Activated CD4-positive, alpha-beta T cell treated with anti-CD3 and anti-CD28 coated beads for 1 hour (primary cell): Measurements from ENCODE around the gene ACSS3.
"Not testable (repeated sequence)": the region's sequence is repeated elsewhere in the genome, so short reads cannot be mapped to it uniquely, and the experiment has no call there.

Source experiments
- DNase-seq: peaks from one replicate; pipeline ENCODE4 v3.0.0-alpha.2; 2020

ACSS3 gene

GRCh38 chr12:81094718-81095360 is 17.0 kb downstream of the ACSS3 start:
- DNase-seq = no peak

GRCh38 chr12:81095501-81096232 is 17.8 kb downstream of the ACSS3 start:
- no peak for DNase-seq

DNA sequence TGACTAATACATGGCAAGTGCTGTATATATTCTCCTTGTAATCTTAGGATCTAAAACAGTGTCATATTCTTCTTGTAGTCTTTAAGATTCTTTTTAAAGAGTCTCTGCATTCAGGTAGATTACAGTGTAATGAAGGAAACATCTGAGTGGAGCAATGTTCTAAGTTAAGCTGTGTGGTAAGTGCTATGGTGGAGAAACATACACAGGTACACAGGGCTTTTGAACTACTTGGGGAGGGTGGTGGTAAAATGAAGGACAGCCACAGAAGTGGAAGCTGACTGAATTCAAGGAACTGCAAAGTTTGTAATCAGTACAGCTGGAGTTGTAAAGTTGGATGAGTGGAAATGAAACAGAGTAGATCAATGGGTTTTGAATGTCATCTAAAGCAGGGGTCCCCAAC is 27.8 kb downstream of the ACSS3 start:
- no peak for DNase-seq

GRCh38 chr12:81114226-81114625 is 36.3 kb downstream of the ACSS3 start:
- DNase-seq = no peak

GRCh38 chr12:81119069-81119468 is 41.2 kb downstream of the ACSS3 start:
- not testable (repeated sequence) for DNase-seq

GRCh38 chr12:81120961-81121360 is 43.1 kb downstream of the ACSS3 start:
- DNase-seq = no peak

GRCh38 chr12:81123611-81124010 is 45.7 kb downstream of the ACSS3 start:
- DNase-seq = no peak

DNA sequence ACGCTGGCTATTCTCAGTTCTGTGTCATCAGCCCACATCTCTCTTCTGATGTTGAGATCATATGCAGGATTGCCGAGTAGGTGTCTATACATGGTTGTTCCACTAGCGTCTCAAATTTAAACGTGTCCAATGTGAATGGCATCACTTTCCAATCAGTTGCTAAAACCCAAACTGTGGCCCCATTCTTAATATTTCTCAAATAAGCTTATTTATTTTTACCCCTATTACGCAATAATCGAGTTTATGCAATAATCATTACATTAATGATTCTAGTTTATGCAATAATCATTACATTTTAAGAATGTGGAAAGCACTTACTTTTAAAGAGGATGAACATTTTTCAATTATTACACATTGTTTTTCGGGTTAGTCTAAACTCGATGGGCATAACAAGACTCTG is 47.8 kb downstream of the ACSS3 start:
- no peak for DNase-seq

DNA sequence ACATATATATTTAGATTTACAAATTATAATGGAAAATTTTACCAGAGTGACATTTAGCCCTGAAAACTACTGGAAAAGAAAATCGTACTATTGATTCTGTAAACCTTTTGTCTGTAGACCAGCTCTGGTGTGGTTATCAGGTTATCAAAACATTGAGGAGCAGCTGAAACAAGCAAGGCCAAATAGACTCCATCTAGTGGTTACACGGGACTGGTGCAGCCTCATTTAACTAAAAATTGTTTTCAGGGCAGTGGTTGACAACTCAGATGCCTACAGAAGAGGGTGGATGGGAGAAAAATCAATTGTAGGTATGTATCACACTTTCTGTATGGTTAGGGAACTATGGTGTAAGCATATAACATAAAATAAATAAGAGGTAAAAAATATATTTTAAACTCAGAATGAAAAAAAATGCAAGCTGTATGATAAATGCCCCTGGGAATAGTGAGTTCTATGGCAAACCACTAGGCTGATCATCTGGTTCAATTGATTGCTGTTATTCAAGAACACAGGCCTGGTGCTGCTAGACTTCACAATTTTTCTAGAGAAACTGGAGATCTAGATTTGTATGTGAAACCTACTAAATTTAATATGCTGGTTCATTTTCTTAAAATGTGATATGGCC is 51.2 kb downstream of the ACSS3 start:
- DNase-seq = no peak

DNA sequence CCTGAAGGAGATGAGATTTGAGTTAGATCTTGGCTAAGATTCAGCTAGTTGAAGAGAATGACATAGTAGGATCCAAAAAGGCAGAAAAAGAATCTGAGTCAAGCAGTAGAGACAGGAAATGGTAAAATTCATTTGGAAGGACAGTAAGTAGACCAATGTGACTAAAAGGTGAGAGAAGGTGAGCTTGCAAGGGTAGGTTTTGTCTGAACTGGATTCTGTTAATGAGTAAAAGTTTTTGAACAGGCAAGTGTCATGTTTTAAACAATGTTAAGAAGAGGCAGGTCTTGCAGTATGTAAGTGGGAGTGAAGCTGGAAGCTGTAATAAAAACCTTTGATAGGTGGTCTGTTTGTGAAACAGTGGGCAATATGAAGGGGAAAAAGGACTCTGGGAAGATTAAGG is 58.6 kb downstream of the ACSS3 start:
- DNase-seq = no peak

DNA sequence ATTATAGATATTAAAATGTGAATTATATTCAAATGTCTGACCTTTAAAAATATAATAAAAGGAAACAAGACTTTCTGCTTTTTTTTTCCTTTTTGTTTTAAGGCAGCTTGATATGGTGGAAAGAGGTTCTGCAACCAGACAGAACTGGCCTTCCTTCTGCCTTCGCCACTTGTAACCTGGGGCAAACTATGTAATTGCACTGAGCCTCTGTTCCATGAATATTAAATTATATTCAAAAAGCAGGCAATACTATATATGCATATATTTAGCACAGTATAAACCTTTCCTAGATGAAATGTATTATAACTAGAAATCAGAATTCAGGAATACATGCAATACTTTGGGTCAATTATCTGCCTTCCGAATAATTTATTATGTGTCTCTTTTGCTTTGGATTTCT is 59.9 kb downstream of the ACSS3 start:
- no peak for DNase-seq

GRCh38 chr12:81141217-81141616 is 63.3 kb downstream of the ACSS3 start:
- no peak for DNase-seq

DNA sequence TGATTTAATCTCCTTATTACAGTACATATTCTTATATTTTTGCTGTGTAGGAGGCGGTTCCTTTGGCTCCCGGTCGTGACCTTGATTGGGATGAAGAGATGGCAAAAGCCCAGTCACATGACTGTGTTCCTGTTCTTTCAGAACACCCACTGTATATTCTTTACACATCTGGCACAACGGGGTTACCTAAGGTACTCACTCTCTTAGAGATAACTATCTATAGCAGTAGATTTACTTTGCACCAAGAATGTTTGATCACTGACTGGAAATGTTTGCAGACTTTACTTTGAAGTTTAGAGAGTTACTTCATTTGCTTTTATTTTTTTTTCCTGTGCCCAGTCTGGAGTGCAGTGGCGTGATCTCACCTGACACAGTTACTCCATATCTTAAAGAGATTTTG is 65.2 kb downstream of the ACSS3 start:
- DNase-seq = no peak

GRCh38 chr12:81146228-81147225 is 68.6 kb downstream of the ACSS3 start:
- DNase-seq = no peak

- no peak for DNase-seq
Measured at GRCh38 chr12:81147292-81147919, 69.5 kb downstream of the ACSS3 start.

- no peak for DNase-seq
Measured at GRCh38 chr12:81150382-81150781, 72.5 kb downstream of the ACSS3 start.

DNA sequence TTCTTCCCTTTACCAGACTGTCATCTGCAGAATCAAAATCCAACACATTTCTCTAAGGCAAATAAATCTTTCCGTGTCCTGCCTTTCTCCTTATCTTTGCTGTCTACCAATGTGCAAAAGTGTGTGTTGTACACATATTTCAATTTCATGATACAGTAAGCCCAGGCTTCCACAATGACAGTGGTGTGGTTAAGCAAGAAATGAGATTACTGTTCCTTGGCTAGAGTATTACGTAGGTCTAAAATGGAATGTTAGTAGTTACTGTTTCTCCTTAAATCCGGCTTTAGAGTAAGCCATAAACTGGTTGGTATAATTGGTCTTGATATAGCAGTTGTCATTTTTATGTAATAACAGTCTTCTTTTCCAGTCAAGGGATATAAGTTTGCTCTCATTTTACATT is 82.0 kb downstream of the ACSS3 start:
- DNase-seq = no peak

DNA sequence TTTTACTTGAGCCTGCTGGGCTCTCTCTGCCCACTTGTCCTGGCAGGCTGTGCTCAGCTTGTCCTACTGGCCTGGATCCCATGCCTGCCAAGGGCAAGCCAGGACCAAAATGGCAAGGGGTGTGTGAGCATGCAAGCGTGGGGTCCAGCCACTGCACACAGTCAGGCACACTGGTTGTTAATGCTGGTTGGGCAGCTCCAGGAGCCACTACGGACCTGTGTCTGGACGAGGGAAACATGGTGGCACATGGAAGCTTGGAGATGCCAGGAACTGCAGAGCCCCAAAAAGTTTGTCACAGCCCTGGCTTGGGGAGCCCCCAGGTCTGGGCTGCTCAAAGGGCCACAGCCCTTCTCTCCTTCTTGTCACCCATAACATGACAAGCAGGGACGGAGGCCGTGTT is 83.8 kb downstream of the ACSS3 start:
- DNase-seq = no peak

DNA sequence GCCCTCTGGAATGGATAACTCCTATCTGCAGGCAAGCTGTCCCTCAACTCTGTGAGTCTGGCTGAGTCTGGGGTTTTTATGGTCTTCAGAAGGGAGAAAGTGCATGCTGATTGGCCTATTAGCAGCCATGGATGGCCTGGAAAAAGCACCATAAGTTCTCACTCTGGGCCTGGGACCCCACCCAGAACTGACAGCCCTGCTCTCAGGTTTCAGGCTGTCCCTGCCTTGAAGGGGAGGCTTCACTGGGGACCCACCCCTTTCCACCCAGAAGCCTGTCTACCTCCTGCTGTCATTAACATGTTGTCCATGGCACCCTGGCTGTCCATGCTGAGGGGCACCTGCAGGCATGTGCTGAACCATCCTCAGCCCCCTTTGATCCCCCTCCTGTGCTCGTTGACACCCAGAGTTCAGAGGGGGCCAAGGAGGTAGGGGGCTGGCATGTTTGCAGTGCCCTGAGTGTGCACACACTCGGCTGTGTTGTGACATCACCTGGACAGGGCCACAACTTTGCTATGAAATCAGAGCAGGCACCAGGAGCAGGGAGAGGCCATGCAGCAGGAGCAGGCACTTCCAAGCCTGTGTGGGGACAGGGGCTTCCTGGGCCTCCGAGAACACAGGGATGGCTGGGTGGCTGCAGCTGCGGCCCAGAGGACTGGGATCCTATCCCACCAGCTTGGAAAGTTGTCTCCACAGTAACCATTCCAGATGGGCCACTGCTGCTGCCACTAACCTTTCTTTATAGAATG is 84.7 kb downstream of the ACSS3 start:
- DNase-seq = no peak

GRCh38 chr12:81164827-81165226 is 86.9 kb downstream of the ACSS3 start:
- no peak for DNase-seq

GRCh38 chr12:81166790-81167189 is 88.9 kb downstream of the ACSS3 start:
- DNase-seq = no peak

DNA sequence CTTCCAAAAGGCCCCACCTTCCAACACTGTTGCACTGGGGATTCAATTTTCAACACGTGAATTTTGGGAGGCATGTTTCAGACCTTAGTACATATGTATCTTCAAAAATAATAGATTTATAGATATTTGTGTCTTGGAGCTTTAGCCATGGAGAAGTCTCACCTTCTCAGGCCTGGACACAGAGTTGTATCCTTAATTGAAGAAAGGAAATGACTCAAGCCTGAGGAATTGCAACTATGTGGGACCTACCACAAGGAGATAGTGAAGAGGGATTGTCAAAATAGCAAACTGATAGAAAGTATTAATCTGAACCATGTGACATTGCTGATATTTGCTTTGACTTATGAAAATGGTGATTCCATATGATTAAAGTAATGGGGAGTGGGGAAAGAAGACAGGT is 89.8 kb downstream of the ACSS3 start:
- DNase-seq = no peak
